HG03025 (cell line): ENCODE results near the gene LRCH4.

Experiments
- ATAC-seq: cut with Tn5 transposase; IDR thresholded peaks from one replicate; pipeline ENCODE4 v1.9.1; 2021; ENCODE audit warnings: mild to moderate bottlenecking, moderate library complexity; ENCODE audit not compliant: unreplicated experiment, low FRiP score

Gene LRCH4

GRCh38 chr7:100604976-100605911 is 19.3 kb upstream of the LRCH4 start:
- no peak for ATAC-seq

GRCh38 chr7:100604028-100604975 is 18.4 kb upstream of the LRCH4 start:
- peak; percentile 39 for ATAC-seq

GRCh38 chr7:100603726-100604027 is 17.7 kb upstream of the LRCH4 start:
- ATAC-seq, result no peak

- ATAC-seq, result no peak
Observed at GRCh38 chr7:100602889-100603725, 17.2 kb upstream of the LRCH4 start.

GRCh38 chr7:100600730-100601038 is 14.8 kb upstream of the LRCH4 start:
- ATAC-seq, result no peak

- no peak for ATAC-seq
Observed at GRCh38 chr7:100599911-100600729, 14.2 kb upstream of the LRCH4 start.

GRCh38 chr7:100598425-100598824 is 12.5 kb upstream of the LRCH4 start:
- ATAC-seq, result no peak

GRCh38 chr7:100595188-100595587 is 9.3 kb upstream of the LRCH4 start:
- ATAC-seq, result no peak

- ATAC-seq, result no peak
Observed at GRCh38 chr7:100591596-100591995, 5.7 kb upstream of the LRCH4 start.

- no peak for ATAC-seq
Observed at GRCh38 chr7:100590077-100590737, 4.3 kb upstream of the LRCH4 start.

GRCh38 chr7:100589341-100589947 is 3.5 kb upstream of the LRCH4 start:
- no peak for ATAC-seq

- no peak for ATAC-seq
Observed at GRCh38 chr7:100588438-100588837, 2.5 kb upstream of the LRCH4 start.

GRCh38 chr7:100586266-100587025 is 517 bp upstream of the LRCH4 start, which contains the start of gene FBXO24:
FBXO24 (plus strand) TSS chr7:100586328; CDS start chr7:100586626, 298 bp downstream.
- peak; percentile 84 for ATAC-seq

GRCh38 chr7:100584683-100585510 is 1.0 kb downstream of the LRCH4 start:
- ATAC-seq, result no peak

GRCh38 chr7:100584054-100584682 is 1.8 kb downstream of the LRCH4 start:
- ATAC-seq, result no peak

GRCh38 chr7:100583132-100584053 is 2.5 kb downstream of the LRCH4 start:
- no peak for ATAC-seq
